ENCODE data around the gene NT5C2.

NT5C2 gene

DNA sequence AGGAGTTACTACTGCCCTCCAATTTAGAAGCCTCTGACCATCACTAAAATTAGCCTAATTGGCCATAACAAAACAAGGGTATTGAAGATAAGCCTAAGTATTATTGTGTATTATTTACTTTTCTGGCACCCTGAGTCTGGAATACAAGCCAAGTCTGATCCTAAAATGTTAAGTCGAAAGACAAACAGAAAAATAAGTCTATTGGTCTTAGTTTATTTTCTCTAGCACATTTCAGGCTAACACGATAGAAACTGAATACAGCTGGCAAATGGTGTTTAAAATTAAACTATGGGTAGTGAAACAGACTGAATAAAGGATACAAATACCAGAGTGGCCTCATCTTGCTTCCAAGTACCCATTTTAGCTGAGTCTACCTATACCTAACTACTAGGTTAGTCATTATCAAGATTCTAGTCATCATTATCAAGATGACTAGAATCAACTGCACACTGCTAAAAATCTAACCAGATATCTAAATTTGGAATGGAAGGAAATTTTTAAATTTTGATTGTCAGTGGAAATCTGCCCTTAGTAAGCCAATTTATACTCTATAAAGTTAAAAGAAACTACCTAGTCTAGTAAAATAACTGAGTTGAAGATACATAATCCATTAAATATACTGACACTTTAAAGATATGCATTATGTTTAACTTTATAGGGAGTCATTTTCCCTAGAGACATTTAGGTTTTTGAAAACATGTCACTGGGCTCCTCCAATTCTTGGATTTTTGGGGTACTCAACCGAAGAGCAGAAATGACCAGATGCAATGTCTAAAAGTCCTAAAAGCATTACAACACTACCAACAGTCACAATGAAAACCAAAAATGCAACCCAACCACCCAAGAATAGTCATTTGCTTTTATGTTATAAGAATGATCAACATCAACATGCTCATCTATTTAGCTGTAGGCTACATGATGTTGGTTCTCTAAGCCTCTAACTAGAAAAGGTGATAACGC lies 80.9 kb downstream of the NT5C2 start:
- no peak overlapping the region for H3K4me3 ChIP-seq (ENCODE audit: low read depth, low read length)
- TF ChIP-seq, protein P1, sequence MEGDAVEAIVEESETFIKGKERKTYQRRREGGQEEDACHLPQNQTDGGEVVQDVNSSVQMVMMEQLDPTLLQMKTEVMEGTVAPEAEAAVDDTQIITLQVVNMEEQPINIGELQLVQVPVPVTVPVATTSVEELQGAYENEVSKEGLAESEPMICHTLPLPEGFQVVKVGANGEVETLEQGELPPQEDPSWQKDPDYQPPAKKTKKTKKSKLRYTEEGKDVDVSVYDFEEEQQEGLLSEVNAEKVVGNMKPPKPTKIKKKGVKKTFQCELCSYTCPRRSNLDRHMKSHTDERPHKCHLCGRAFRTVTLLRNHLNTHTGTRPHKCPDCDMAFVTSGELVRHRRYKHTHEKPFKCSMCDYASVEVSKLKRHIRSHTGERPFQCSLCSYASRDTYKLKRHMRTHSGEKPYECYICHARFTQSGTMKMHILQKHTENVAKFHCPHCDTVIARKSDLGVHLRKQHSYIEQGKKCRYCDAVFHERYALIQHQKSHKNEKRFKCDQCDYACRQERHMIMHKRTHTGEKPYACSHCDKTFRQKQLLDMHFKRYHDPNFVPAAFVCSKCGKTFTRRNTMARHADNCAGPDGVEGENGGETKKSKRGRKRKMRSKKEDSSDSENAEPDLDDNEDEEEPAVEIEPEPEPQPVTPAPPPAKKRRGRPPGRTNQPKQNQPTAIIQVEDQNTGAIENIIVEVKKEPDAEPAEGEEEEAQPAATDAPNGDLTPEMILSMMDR (IDR thresholded peaks at IDR 0.05; ENCODE audit: low read depth, low read length) = no peak

- no peak overlapping the region for H3K4me3 ChIP-seq (ENCODE audit: low read depth, low read length)
These were observed 81.8 kb downstream of the NT5C2 start for GRCh38 chr10:103111031-103111917.

DNA sequence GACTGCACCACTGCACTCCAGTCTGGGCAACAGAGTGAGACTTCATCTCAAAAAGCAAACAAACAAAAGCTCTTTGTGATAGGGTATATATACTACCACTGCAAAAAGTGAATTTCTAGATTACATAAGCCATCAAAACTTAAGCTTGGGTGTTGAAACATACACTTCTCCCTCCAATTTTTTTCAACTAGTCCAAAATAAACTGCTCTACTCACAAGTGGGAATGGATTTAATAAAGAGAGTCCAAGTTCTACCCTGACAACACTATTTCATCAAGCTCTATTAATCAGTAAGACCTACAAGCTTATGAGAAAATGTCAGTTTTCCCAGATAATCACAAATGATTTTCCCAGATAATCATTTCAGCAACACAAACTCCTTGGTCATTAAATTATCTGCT lies 82.7 kb downstream of the NT5C2 start:
- TF ChIP-seq, protein P1 (IDR thresholded peaks at IDR 0.05; ENCODE audit: low read depth, low read length) = no peak
- H3K4me3 ChIP-seq (ENCODE audit: low read depth, low read length) = no peak overlapping the region

More at GRCh38 chr10:103111031-103111917, 81.8 kb downstream of the NT5C2 start:
- TF ChIP-seq, protein P1 (IDR thresholded peaks at IDR 0.05; ENCODE audit: low read depth, low read length) = no peak

- H3K4me3 ChIP-seq (ENCODE audit: low read depth, low read length) = no peak overlapping the region
- TF ChIP-seq, protein P1 (IDR thresholded peaks at IDR 0.05; ENCODE audit: low read depth, low read length) = no peak
These were observed 83.3 kb downstream of the NT5C2 start for GRCh38 chr10:103109821-103110220.

DNA sequence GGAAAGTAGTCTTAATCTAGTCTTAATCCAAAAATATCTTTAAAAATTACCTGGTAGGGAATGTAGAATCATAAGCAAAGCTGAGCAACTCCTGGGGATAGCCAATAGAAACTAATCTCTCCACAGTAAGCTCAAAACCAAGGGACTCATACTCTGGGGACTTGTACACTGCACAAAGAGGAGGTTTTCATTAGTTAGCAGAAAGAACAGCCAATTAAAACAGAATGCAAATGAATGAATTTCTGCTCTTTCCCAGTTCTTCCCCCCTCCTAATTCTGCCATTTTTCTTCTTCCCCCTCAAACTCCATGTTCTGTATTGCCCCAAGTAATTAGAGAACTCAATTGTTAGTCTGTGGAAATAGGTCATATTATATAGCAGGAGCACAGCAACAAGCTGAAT lies 86.5 kb downstream of the NT5C2 start:
- no peak overlapping the region for H3K4me3 ChIP-seq (ENCODE audit: low read depth, low read length)
- TF ChIP-seq, protein P1 (IDR thresholded peaks at IDR 0.05; ENCODE audit: low read depth, low read length) = no peak

- TF ChIP-seq, protein P1 (IDR thresholded peaks at IDR 0.05; ENCODE audit: low read depth, low read length) = no peak
- no peak overlapping the region for H3K4me3 ChIP-seq (ENCODE audit: low read depth, low read length)
These were observed 87.6 kb downstream of the NT5C2 start for GRCh38 chr10:103105462-103105861.

Measured in WI38 (cell line).